GM19025 (cell line): Measurements from ENCODE around the gene PDPR.
"Not testable (repeated sequence)": the region's sequence is repeated elsewhere in the genome, so short reads cannot be mapped to it uniquely, and the experiment has no call there.

Source experiments
- ATAC-seq: cut with Tn5 transposase; IDR thresholded peaks from one replicate; pipeline ENCODE4 v1.9.1; 2021; ENCODE audit warnings: mild to moderate bottlenecking, low read depth, moderate library complexity; ENCODE audit not compliant: unreplicated experiment

PDPR gene

DNA sequence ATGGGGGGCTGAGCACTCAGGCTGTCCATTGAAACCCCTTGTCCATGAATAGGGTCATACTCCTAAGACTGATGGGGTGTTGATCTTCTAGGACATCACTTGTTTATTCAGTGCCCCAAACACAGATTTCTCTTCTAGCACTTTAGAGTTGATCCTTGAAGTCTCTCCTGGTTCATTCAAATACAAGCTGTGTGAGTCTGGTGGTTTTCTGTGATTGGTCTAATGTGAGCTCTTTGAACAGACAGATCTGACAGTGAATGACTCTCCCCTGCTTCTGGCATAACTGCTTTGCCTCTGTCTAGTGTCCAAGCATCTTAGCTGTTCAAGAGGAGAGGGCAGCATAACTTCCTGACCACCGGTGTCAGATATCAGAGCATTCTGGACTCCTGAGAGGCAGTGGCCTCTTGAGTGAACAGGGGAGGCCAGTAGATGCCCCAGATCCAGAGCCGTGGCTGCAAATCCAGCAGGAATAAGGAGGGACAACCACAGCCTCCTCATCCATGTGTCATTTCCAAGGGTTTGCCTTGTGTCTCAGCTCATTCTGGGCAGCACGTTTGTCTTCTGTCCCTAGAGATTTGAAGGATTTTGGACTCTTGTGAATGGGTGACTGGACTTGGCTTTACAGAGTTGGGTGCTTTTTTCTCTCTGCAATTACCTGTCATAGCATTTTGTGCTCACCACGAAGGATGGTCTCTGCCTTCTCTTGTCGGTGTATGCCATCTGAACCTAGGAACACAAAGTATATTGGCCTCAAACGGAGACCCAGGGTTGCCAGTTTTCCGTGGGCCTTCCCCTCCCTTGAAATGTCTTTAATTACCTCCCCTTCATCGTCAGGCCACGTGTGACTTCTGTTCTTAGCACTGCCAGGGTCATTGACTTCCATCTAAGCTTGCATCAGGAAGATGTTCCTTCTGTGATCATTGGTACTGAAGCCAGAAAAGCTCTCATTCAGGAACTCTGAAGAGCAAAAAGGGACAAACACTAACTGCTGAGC, 45.5 kb downstream of the PDPR start:
- ATAC-seq = no peak

- ATAC-seq = no peak
Measured at GRCh38 chr16:70160388-70160787, 46.3 kb downstream of the PDPR start.

- no peak for ATAC-seq
Measured at GRCh38 chr16:70160821-70161220, 46.7 kb downstream of the PDPR start.

DNA sequence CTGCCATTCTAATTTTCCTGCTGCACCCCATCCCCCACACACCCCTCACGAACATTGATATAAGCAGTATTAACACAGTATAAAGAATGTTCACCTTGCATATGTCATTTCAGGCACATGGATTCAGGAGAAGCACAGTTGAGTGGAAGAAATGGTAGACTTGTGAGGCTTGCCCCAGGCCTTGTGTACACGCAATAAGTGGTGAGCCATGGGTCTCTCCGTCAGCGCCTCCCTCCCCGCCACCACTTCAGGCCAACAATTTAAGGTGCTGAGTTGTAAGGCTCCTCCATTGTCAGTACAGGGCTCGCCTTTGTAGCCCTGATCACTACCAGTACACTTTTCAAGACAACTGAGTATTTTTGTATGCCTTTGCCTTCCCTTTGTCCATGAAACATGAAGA, 47.2 kb downstream of the PDPR start:
- no peak for ATAC-seq

- no peak for ATAC-seq
Measured at GRCh38 chr16:70162041-70162451, 47.9 kb downstream of the PDPR start.

- no peak for ATAC-seq
Measured at GRCh38 chr16:70163596-70163995, 49.5 kb downstream of the PDPR start.

DNA sequence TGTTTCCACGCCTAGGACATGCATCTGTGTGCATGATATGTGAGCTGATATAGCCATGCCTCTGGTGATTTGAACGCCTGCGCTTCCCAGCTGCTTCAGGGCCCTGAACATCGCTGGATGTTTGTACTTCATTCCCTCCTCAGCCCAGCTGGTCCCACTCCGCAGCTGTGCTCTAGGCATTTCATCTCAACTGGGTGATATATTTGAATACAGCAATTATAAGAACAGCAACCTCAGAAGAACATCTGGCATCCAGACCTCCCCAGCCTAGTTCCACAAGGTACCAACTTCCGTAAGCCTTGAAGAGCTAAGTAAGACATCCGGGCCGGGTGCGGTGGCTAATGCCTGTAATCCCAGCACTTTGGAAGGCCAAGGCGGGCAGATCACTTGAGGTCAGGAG, 52.6 kb downstream of the PDPR start:
- ATAC-seq = not testable (repeated sequence)

GRCh38 chr16:70173212-70173837, 59.2 kb downstream of the PDPR start, which contains the start of gene CLEC18C:
Gene CLEC18C, plus strand, starts transcription at chr16:70173787. Its CDS starts 492 bp downstream, at chr16:70174279.
- ATAC-seq = not testable (repeated sequence)

- ATAC-seq = not testable (repeated sequence)
Measured at GRCh38 chr16:70173916-70174315, 59.8 kb downstream of the PDPR start.

- ATAC-seq = not testable (repeated sequence)
Measured at GRCh38 chr16:70174387-70174932, 60.3 kb downstream of the PDPR start.

GRCh38 chr16:70187858-70188607, 73.9 kb downstream of the PDPR start:
- not testable (repeated sequence) for ATAC-seq

DNA sequence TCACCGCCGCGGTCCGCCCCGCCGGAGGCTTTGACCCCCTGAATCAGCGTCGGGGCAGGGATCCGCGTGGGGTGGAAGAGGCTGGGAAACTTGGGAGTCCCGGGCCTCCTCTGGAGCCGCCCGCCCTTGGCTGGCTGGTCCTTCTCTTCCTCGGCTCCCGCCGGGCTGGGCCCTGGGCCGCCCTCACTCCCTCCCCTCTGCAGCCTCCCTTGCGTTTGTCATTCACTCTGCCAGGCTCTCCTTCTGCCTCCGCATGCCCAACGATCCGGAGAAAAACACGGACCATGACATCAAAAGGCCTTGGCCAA, 74.4 kb downstream of the PDPR start:
- not testable (repeated sequence) for ATAC-seq

DNA sequence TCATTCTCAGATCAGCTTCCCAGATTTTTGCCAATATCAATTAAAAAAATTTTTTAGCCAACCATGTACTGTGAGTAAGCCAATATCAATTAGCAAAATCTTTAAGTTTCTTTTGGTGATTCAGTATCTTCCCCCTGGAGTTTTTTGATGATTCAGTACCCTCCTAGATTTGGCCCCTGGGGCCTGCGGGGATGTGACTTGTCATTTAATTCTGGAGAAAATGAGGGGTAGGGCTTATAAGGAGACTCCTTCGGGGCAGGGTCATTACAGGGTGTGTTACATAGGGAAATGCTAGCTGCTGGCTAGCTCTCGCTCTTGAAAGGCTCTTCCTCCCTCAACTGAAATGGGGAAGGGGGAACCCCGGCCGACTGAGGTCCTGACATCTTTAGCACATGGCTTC, 76.4 kb downstream of the PDPR start:
- not testable (repeated sequence) for ATAC-seq

- not testable (repeated sequence) for ATAC-seq
Measured at GRCh38 chr16:70196683-70197300, 82.7 kb downstream of the PDPR start.

- not testable (repeated sequence) for ATAC-seq
Measured at GRCh38 chr16:70197611-70198010, 83.5 kb downstream of the PDPR start.

- ATAC-seq = not testable (repeated sequence)
Measured at GRCh38 chr16:70198230-70198629, 84.1 kb downstream of the PDPR start.

- ATAC-seq = not testable (repeated sequence)
Measured at GRCh38 chr16:70198666-70199065, 84.5 kb downstream of the PDPR start.

- ATAC-seq = not testable (repeated sequence)
Measured at GRCh38 chr16:70199170-70199569, 85.0 kb downstream of the PDPR start.

GRCh38 chr16:70200063-70200462, 85.9 kb downstream of the PDPR start:
- ATAC-seq = not testable (repeated sequence)

GRCh38 chr16:70203508-70203907, 89.4 kb downstream of the PDPR start:
- ATAC-seq = not testable (repeated sequence)
